Glomerular endothelial cell (primary cell): Measurements from ENCODE around the gene ANKRD44. TPM values are rescaled to one million over a fixed set of nuclear protein-coding genes. Genes with fewer than 3 reads are reported as not detected.
A peak's percentile ranks its signal among the peaks of the same experiment; 100 is the strongest.
"Not testable (repeated sequence)": the region's sequence is repeated elsewhere in the genome, so short reads cannot be mapped to it uniquely, and the experiment has no call there.

Source experiments
- DNase-seq: peaks from one replicate; pipeline ENCODE4 v3.0.0-alpha.2; 2011; ENCODE audit warnings: low read depth, low spot score; ENCODE audit errors: extremely low read depth
- total RNA-seq: library from RNA; depleted of rRNA; stranded (reverse); fragments of >200 nt; gene quantifications from 2 replicates; pipeline ENCODE4 v1.2.3, GENCODE V29; 2015

Gene ANKRD44
- total RNA-seq, 1 donor from 2014 or later: 11.6 TPM

- no peak for DNase-seq
These were observed 224.9 kb downstream of the ANKRD44 start for GRCh38 chr2:197085665-197086064.

GRCh38 chr2:197081294-197081693 is 229.3 kb downstream of the ANKRD44 start:
- DNase-seq: no peak

GRCh38 chr2:197080578-197081216 is 229.9 kb downstream of the ANKRD44 start:
- DNase-seq: no peak

GRCh38 chr2:197079832-197080555 is 230.6 kb downstream of the ANKRD44 start:
- peak; percentile 18 for DNase-seq

- no peak for DNase-seq
These were observed 231.2 kb downstream of the ANKRD44 start for GRCh38 chr2:197079414-197079813.

GRCh38 chr2:197078535-197078934 is 232.0 kb downstream of the ANKRD44 start:
- DNase-seq: no peak

GRCh38 chr2:197077336-197077735 is 233.2 kb downstream of the ANKRD44 start:
- DNase-seq: no peak

- DNase-seq: no peak
These were observed 233.9 kb downstream of the ANKRD44 start for GRCh38 chr2:197076652-197077051.

GRCh38 chr2:197075754-197076337 is 234.7 kb downstream of the ANKRD44 start:
- DNase-seq: peak; percentile 12

GRCh38 chr2:197075281-197075680 is 235.3 kb downstream of the ANKRD44 start:
- DNase-seq: no peak

- no peak for DNase-seq
These were observed 236.7 kb downstream of the ANKRD44 start for GRCh38 chr2:197073701-197074433.

- no peak for DNase-seq
These were observed 237.3 kb downstream of the ANKRD44 start for GRCh38 chr2:197073270-197073669.

GRCh38 chr2:197072533-197072932 is 238.0 kb downstream of the ANKRD44 start:
- DNase-seq: no peak

- no peak for DNase-seq
These were observed 238.7 kb downstream of the ANKRD44 start for GRCh38 chr2:197071790-197072436.

- no peak for DNase-seq
These were observed 239.4 kb downstream of the ANKRD44 start for GRCh38 chr2:197071213-197071612.

GRCh38 chr2:197069958-197070357 is 240.6 kb downstream of the ANKRD44 start:
- no peak for DNase-seq

- DNase-seq: not testable (repeated sequence)
These were observed 248.0 kb downstream of the ANKRD44 start for GRCh38 chr2:197062574-197062973.

GRCh38 chr2:197059477-197059876 is 251.1 kb downstream of the ANKRD44 start:
- no peak for DNase-seq

- DNase-seq: no peak
These were observed 251.7 kb downstream of the ANKRD44 start for GRCh38 chr2:197058777-197059300.

- DNase-seq: no peak
These were observed 252.6 kb downstream of the ANKRD44 start for GRCh38 chr2:197057959-197058358.

GRCh38 chr2:197055045-197055444 is 255.5 kb downstream of the ANKRD44 start:
- no peak for DNase-seq
